Neural progenitor cell (in vitro differentiated cells): Measurements from ENCODE around the gene PMVK. TPM values are rescaled to one million over a fixed set of nuclear protein-coding genes. Genes with fewer than 3 reads are reported as not detected.

Experiments
- DNase-seq: peaks from one replicate; pipeline ENCODE4 v3.0.0-alpha.2; 2016; ENCODE audit warnings: low spot score
- H2AFZ ChIP-seq: fragments of 200-600 bp; sonication (generic); replicated peaks from 2 replicates; pipeline ENCODE4 v1.6.1; 2016; ENCODE audit warnings: antibody characterized with exemption
- H3F3A ChIP-seq: fragments of 200-600 bp; sonication (generic); 2 replicates; pipeline ENCODE4 v1.6.1; 2016; ENCODE audit warnings: antibody characterized with exemption, low read depth
- H3K27ac ChIP-seq: fragments of 200-600 bp; sonication (generic); 2 replicates; pipeline ENCODE4 v1.5.1; 2016; ENCODE audit warnings: mild to moderate bottlenecking
- H3K27me3 ChIP-seq: fragments of 200-600 bp; sonication (generic); 2 replicates; pipeline ENCODE4 v1.6.1; 2016; ENCODE audit warnings: mild to moderate bottlenecking, moderate library complexity
- H3K36me3 ChIP-seq: fragments of 200-600 bp; sonication (generic); 2 replicates; pipeline ENCODE4 v1.5.1; 2016
- H3K4me1 ChIP-seq: fragments of 200-600 bp; sonication (generic); 2 replicates; pipeline ENCODE4 v1.6.1; 2016; ENCODE audit warnings: mixed run types
- H3K4me2 ChIP-seq: fragments of 200-600 bp; sonication (generic); 2 replicates; pipeline ENCODE4 v1.6.1; 2016
- H3K4me3 ChIP-seq: fragments of 200-600 bp; sonication (generic); 2 replicates; pipeline ENCODE4 v1.5.1; 2016
- H3K79me2 ChIP-seq: fragments of 200-600 bp; sonication (generic); 2 replicates; pipeline ENCODE4 v1.6.1; 2016; ENCODE audit warnings: low read depth
- H3K9ac ChIP-seq: fragments of 200-600 bp; sonication (generic); 2 replicates; pipeline ENCODE4 v1.6.1; 2016
- H3K9me3 ChIP-seq: fragments of 200-600 bp; sonication (generic); 2 replicates; pipeline ENCODE4 v1.5.1; 2016; ENCODE audit warnings: low read depth
- H4K20me1 ChIP-seq: fragments of 200-600 bp; sonication (generic); 2 replicates; pipeline ENCODE4 v1.6.1; 2016; ENCODE audit warnings: low read depth
- H3K27ac Mint-ChIP-seq: 3 replicates; pipeline ENCODE4 v1.8.0; 2021; ENCODE audit warnings: mixed read lengths
- H3K27me3 Mint-ChIP-seq: 2 replicates; pipeline ENCODE4 v1.8.0; 2022; ENCODE audit warnings: low read depth, mild to moderate bottlenecking, inconsistent platforms, moderate library complexity, mixed read lengths; ENCODE audit not compliant: insufficient read depth
- H3K36me3 Mint-ChIP-seq: 3 replicates; pipeline ENCODE4 v1.8.0; 2021; ENCODE audit warnings: mixed read lengths
- H3K4me1 Mint-ChIP-seq: 3 replicates; pipeline ENCODE4 v1.8.0; 2021; ENCODE audit warnings: mixed read lengths
- H3K4me3 Mint-ChIP-seq: 3 replicates; pipeline ENCODE4 v1.8.0; 2021; ENCODE audit warnings: mild to moderate bottlenecking, moderate library complexity, mixed read lengths
- H3K9me3 Mint-ChIP-seq: 3 replicates; pipeline ENCODE4 v1.8.0; 2020; ENCODE audit warnings: mixed read lengths
- EZH2 ChIP-seq: fragments of 200-600 bp; sonication (generic); IDR thresholded peaks from 2 replicates; pipeline ENCODE4 v1.6.1; 2017; ENCODE audit warnings: antibody characterized with exemption, mild to moderate bottlenecking, moderate library complexity
- EZH2phosphoT487 ChIP-seq: fragments of 200-600 bp; sonication (generic); IDR thresholded peaks from 2 replicates; pipeline ENCODE4 v1.6.1; 2017; ENCODE audit warnings: antibody characterized with exemption
- total RNA-seq: library from RNA; depleted of rRNA; stranded (reverse); fragments of >200 nt; gene quantifications from 2 replicates; pipeline ENCODE4 v1.2.3, GENCODE V29; 2015; ENCODE audit warnings: low replicate concordance
- TF ChIP-seq, protein P1 (sequence below): fragments of 200-600 bp; sonication (generic); IDR thresholded peaks from 2 replicates; pipeline ENCODE4 v1.5.1; 2017; ENCODE audit warnings: antibody characterized with exemption, mild to moderate bottlenecking

The PMVK gene
- total RNA-seq, 1 donor from 2014 or later = 4.3 TPM

- no peaks in the 10 kb centered on the region for H3K36me3 Mint-ChIP-seq
- no peaks in the 10 kb centered on the region for H3K36me3 ChIP-seq
- peak overlapping the region; percentile 94 for H3K4me3 Mint-ChIP-seq
- H3K4me1 ChIP-seq = peaks cover 26% of the 10 kb centered on the region
- H4K20me1 ChIP-seq = no peaks in the 10 kb centered on the region
- no peaks in the 10 kb centered on the region for H3K9me3 ChIP-seq
- peaks cover 10% of the 10 kb centered on the region for H3K79me2 ChIP-seq
- peak overlapping the region; percentile 88 for H2AFZ ChIP-seq
- H3K4me2 ChIP-seq = peak overlapping the region; percentile 81
- TF ChIP-seq, protein P1, sequence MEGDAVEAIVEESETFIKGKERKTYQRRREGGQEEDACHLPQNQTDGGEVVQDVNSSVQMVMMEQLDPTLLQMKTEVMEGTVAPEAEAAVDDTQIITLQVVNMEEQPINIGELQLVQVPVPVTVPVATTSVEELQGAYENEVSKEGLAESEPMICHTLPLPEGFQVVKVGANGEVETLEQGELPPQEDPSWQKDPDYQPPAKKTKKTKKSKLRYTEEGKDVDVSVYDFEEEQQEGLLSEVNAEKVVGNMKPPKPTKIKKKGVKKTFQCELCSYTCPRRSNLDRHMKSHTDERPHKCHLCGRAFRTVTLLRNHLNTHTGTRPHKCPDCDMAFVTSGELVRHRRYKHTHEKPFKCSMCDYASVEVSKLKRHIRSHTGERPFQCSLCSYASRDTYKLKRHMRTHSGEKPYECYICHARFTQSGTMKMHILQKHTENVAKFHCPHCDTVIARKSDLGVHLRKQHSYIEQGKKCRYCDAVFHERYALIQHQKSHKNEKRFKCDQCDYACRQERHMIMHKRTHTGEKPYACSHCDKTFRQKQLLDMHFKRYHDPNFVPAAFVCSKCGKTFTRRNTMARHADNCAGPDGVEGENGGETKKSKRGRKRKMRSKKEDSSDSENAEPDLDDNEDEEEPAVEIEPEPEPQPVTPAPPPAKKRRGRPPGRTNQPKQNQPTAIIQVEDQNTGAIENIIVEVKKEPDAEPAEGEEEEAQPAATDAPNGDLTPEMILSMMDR = peak; percentile 21
- TF ChIP-seq EZH2 = no peak
- H3K27me3 ChIP-seq = no peaks in the 10 kb centered on the region
- H3K9me3 Mint-ChIP-seq = no peaks in the 10 kb centered on the region
- peak overlapping the region; percentile 96 for H3K9ac ChIP-seq
- peak overlapping the region; percentile 62 for H3K4me3 ChIP-seq
- H3K4me1 Mint-ChIP-seq = peaks cover 56% of the 10 kb centered on the region
- peaks cover 23% of the 10 kb centered on the region for H3F3A ChIP-seq
- peak overlapping the region; percentile 97 for H3K27ac ChIP-seq
- peaks cover 15% of the 10 kb centered on the region for H3K27me3 Mint-ChIP-seq
- peak overlapping the region; percentile 100 for H3K27ac Mint-ChIP-seq
- peak; percentile 88 for DNase-seq
Observed at GRCh38 chr1:154937085-154937987, 817 bp upstream of the PMVK start.

GRCh38 chr1:154935749-154936554 is 567 bp downstream of the PMVK start:
- Mint-ChIP-seq H3K27ac (peak overlapping the region; percentile 100), H3K4me3 (peak overlapping the region; percentile 94), H3K4me1 (peaks cover 46% of the 10 kb centered on the region), H3K27me3 (peaks cover 15% of the 10 kb centered on the region), H3K36me3 (peaks cover 2% of the 10 kb centered on the region), H3K9me3 (no peaks in the 10 kb centered on the region)
- Histone ChIP-seq H4K20me1 (no peaks in the 10 kb centered on the region), H3K4me2 (peak overlapping the region; percentile 81), H3K4me1 (peaks cover 19% of the 10 kb centered on the region), H2AFZ (peak overlapping the region; percentile 88), H3K9ac (no peak overlapping the region), H3K36me3 (no peaks in the 10 kb centered on the region), H3K79me2 (peaks cover 10% of the 10 kb centered on the region), H3K27me3 (no peaks in the 10 kb centered on the region), H3F3A (peaks cover 18% of the 10 kb centered on the region), H3K4me3 (peak overlapping the region; percentile 62), H3K9me3 (no peaks in the 10 kb centered on the region), H3K27ac (no peak overlapping the region)
- TF ChIP-seq EZH2phosphoT487 = no peak
- no peak for TF ChIP-seq EZH2
- TF ChIP-seq, protein P1 = no peak
- DNase-seq = no peak

- H3K4me3 ChIP-seq = no peak overlapping the region
- H3K9me3 ChIP-seq = no peaks in the 10 kb centered on the region
- peaks cover 10% of the 10 kb centered on the region for H3K79me2 ChIP-seq
- no peaks in the 10 kb centered on the region for H4K20me1 ChIP-seq
- no peak for DNase-seq
- H3F3A ChIP-seq = peaks cover 18% of the 10 kb centered on the region
- H3K27me3 ChIP-seq = no peaks in the 10 kb centered on the region
- TF ChIP-seq EZH2phosphoT487 = no peak
- TF ChIP-seq, protein P1 = no peak
- Mint-ChIP-seq H3K4me1 (peaks cover 35% of the 10 kb centered on the region), H3K36me3 (peaks cover 2% of the 10 kb centered on the region), H3K27me3 (peaks cover 12% of the 10 kb centered on the region), H3K9me3 (no peaks in the 10 kb centered on the region), H3K27ac (no peak overlapping the region), H3K4me3 (peak overlapping the region; percentile 41)
- H3K36me3 ChIP-seq = no peaks in the 10 kb centered on the region
- H3K4me2 ChIP-seq = no peak overlapping the region
- no peak overlapping the region for H3K9ac ChIP-seq
- H2AFZ ChIP-seq = no peak overlapping the region
- H3K4me1 ChIP-seq = peaks cover 6% of the 10 kb centered on the region
- H3K27ac ChIP-seq = no peak overlapping the region
Observed at GRCh38 chr1:154934358-154934948, 2.1 kb downstream of the PMVK start.
